Activated CD4-positive, alpha-beta memory T cell treated with anti-CD3 and anti-CD28 coated beads for 36 hours (primary cell): Measurements from ENCODE around the gene LRRC3. TPM values are rescaled to one million over a fixed set of nuclear protein-coding genes. Genes with fewer than 3 reads are reported as not detected.

Experiments
- CTCF ChIA-PET: fragments of 350-600 bp; sonication (Branson Sonifier 250); formaldehyde crosslinking; loops from one replicate; lab custom pipeline; 2021; ENCODE audit warnings: antibody characterized with exemption, inconsistent platforms; lab: Charles Lee
- POLR2A ChIA-PET: fragments of 350-600 bp; sonication (Branson Sonifier 250); formaldehyde crosslinking; loops from one replicate; lab custom pipeline; 2021; ENCODE audit warnings: antibody characterized with exemption; lab: Charles Lee
- DNase-seq: peaks from one replicate; pipeline ENCODE4 v3.0.0-alpha.2; 2020
- H3K27ac Mint-ChIP-seq: one replicate; pipeline ENCODE4 v1.8.0; 2021; ENCODE audit warnings: mixed read lengths
- H3K27me3 Mint-ChIP-seq: one replicate; pipeline ENCODE4 v1.8.0; 2021; ENCODE audit warnings: mixed read lengths
- H3K36me3 Mint-ChIP-seq: one replicate; pipeline ENCODE4 v1.8.0; 2021; ENCODE audit warnings: mixed read lengths
- H3K4me1 Mint-ChIP-seq: one replicate; pipeline ENCODE4 v1.8.0; 2021; ENCODE audit warnings: low read depth, mixed read lengths
- H3K4me3 Mint-ChIP-seq: one replicate; pipeline ENCODE4 v1.8.0; 2021; ENCODE audit warnings: mild to moderate bottlenecking, mixed read lengths
- H3K9me3 Mint-ChIP-seq: one replicate; pipeline ENCODE4 v1.8.0; 2021; ENCODE audit warnings: mixed read lengths
- intact Hi-C: fragments of 100-400 bp; cut with micrococcal nuclease; formaldehyde crosslinking; loops from one replicate; pipeline ENCODE4 v1.15.1; 2023
- total RNA-seq, 2 experiments: library from RNA; stranded (reverse); gene quantifications; one replicate each; pipeline ENCODE4 v1.2.3, GENCODE V29; 2021

LRRC3 gene
- total RNA-seq, 2 experiments from 2014 or later: 2.6 to 2.8 TPM

DNA sequence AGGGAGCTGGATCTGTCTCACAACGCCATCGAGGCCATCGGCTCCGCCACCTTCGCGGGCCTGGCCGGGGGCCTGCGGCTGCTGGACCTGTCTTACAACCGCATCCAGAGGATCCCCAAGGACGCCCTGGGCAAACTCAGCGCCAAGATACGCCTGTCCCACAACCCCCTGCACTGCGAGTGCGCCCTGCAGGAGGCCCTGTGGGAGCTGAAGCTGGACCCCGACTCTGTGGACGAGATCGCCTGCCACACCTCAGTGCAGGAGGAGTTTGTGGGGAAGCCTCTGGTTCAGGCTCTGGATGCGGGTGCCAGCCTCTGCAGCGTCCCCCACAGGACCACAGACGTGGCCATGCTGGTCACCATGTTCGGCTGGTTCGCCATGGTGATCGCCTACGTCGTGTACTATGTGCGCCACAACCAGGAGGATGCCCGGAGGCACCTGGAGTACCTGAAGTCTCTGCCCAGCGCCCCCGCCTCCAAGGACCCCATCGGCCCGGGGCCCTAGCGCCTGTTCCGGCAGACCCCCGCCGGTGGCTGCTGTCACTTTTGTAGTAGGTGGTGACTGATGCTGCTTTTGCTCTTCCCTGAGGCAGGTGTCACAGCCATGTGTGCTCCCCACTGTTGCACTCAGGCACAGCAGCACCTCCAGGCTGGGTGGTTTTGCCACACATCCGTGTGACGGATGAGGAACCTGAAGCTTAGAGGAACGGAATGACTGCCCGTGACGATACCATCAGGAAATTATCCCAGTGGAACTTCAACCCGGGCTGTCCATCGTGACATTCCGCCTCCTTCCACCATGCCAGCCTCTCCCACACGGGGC lies 1.8 kb downstream of the LRRC3 start:
- no peak for DNase-seq
- intact Hi-C loops: loop anchor here (10.0 kb wide), 1 partner anchor 122 kb away; the partner anchor contains the start of gene CFAP410
- Mint-ChIP-seq H3K27ac (no peak overlapping the region), H3K9me3 (peaks cover 12% of the 10 kb centered on the region), H3K36me3 (no peaks in the 10 kb centered on the region), H3K4me3 (peak overlapping the region; percentile 61), H3K27me3 (no peaks in the 10 kb centered on the region), H3K4me1 (no peaks in the 10 kb centered on the region)
- ChIA-PET POLR2A (no interaction called here), CTCF (no interaction called here)

DNA sequence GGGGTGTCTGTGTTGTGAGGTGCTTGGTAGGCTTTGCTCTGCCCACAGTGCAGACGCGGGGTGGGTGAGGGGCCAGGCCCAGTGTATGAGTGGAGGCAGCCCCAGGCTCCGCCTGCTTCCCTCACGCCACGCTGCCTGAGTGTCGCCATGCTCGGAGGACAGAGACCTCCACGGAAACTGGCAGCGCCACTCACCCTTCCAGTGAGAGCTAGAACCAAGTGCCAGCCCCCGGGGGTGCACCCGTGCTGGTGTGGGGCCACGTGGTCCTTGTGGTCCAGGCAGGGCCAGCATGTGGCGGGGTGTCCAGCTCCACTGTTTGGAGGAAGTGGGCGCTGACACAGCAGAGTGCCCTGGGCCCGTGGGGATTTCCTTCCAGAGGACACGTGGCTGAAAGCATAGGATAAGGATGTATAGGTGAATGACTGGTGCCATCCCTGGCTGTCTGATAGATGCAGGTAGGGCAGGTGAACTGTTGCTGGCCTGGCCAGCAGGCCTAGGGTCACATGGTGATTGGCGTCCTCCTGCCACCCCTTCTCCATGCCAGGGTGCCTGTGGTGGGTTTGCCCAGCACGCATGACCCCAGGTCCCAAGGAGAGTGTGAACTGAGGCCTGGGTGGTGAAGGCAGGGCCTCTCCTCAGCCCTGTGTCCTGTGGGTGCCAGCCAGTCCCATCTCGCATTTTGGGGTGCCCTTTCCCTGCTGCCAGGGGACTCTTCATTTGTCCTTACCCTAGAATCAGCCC lies 3.8 kb downstream of the LRRC3 start:
- no peak for DNase-seq
- no peaks in the 10 kb centered on the region for H3K4me1 Mint-ChIP-seq
- H3K27ac Mint-ChIP-seq: no peak overlapping the region
- ChIA-PET POLR2A (no interaction called here), CTCF (no interaction called here)
- H3K36me3 Mint-ChIP-seq: no peaks in the 10 kb centered on the region
- H3K9me3 Mint-ChIP-seq: peaks cover 2% of the 10 kb centered on the region
- no peaks in the 10 kb centered on the region for H3K27me3 Mint-ChIP-seq
- H3K4me3 Mint-ChIP-seq: no peak overlapping the region
- intact Hi-C loops: loop anchor here (10.0 kb wide), 1 partner anchor 124 kb away; the partner anchor contains the start of gene CFAP410

DNA sequence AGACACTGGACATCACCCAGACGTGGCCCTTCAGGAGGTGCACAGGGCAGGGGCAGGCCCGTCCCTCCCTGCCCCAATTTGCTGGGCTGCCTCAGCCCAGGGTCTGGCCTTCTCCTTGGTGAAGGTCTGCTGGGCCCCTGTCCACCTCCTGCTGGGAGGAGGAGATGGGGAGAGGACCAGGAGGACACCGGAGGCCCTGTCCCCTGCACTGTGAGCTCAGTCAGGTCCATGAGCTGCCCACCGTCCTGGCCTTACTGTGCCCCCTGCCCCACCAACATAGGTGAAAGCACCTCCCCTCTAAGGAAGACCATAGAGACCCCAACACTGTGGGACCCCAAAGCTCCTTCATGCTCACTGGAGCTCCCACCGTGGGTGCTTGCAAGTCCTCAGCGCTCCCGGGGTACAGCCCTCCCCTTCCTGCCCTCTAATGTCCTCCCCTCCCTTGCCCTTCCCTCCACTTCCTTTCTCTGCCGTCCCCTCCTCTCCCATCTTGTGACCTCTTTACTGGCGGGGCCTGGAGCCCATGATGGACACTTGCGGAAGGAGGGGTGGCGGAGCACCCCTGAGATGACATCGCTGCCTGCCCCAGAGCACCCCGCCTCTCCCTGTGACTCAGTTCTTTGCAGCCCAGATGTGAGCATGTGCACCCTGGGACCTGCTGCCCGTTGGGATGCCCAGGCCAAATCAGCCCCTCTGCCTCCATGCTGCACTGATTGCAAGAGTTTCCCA lies 4.6 kb downstream of the LRRC3 start:
- no peaks in the 10 kb centered on the region for H3K4me1 Mint-ChIP-seq
- intact Hi-C loops: loop anchor here (10.0 kb wide), 1 partner anchor 125 kb away; the partner anchor contains the start of gene CFAP410
- no peaks in the 10 kb centered on the region for H3K36me3 Mint-ChIP-seq
- CTCF ChIA-PET: no interaction called here
- no peaks in the 10 kb centered on the region for H3K27me3 Mint-ChIP-seq
- no peaks in the 10 kb centered on the region for H3K9me3 Mint-ChIP-seq
- no peak for DNase-seq
- H3K4me3 Mint-ChIP-seq: no peak overlapping the region
- POLR2A ChIA-PET: no interaction called here
- no peak overlapping the region for H3K27ac Mint-ChIP-seq

DNA sequence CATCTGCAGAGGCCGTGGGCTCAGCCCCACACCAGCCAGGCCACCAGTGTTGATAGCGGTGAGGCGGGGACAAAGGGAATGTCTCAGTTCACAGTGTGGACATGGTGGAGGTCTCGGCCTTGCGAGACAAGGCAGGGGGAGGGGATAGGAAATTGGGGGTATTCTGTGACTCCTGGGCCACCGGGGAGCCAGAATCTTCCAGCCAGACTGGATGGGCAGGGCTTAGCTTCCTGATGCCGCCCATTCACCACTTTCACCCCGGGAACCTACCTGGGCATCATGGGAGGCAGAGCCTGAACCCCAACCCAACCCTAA lies 5.1 kb downstream of the LRRC3 start:
- CTCF ChIA-PET: no interaction called here
- Mint-ChIP-seq H3K4me1 (no peaks in the 10 kb centered on the region), H3K9me3 (no peaks in the 10 kb centered on the region), H3K4me3 (no peak overlapping the region), H3K27me3 (no peaks in the 10 kb centered on the region), H3K27ac (no peak overlapping the region), H3K36me3 (no peaks in the 10 kb centered on the region)
- intact Hi-C loops: no loop called here
- POLR2A ChIA-PET: no interaction called here
- DNase-seq: no peak

DNA sequence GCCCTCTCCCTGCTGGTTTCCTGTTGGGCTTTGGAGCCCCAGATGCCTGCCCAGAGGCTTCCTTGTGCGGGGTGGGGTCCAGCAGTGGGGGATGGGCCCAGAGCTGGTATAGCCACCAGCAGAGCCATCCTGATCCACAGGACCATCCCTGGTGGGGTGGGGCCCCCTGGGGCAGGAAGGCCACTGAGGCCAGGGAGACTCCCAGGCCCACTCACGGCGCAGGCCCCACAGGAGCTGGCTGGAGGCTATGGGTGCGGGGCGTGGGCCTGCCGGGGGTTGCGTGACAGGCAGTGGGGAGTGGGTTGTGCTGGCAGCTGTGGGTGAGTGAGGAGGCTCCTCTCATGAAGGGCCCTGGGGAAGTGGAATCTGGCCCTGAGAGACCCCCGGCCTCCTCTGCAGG lies 5.7 kb downstream of the LRRC3 start:
- Mint-ChIP-seq H3K36me3 (no peaks in the 10 kb centered on the region), H3K4me3 (no peak overlapping the region), H3K9me3 (no peaks in the 10 kb centered on the region), H3K4me1 (no peaks in the 10 kb centered on the region), H3K27ac (no peak overlapping the region), H3K27me3 (no peaks in the 10 kb centered on the region)
- ChIA-PET CTCF (no interaction called here), POLR2A (no interaction called here)
- DNase-seq: no peak
- intact Hi-C loops: no loop called here

DNA sequence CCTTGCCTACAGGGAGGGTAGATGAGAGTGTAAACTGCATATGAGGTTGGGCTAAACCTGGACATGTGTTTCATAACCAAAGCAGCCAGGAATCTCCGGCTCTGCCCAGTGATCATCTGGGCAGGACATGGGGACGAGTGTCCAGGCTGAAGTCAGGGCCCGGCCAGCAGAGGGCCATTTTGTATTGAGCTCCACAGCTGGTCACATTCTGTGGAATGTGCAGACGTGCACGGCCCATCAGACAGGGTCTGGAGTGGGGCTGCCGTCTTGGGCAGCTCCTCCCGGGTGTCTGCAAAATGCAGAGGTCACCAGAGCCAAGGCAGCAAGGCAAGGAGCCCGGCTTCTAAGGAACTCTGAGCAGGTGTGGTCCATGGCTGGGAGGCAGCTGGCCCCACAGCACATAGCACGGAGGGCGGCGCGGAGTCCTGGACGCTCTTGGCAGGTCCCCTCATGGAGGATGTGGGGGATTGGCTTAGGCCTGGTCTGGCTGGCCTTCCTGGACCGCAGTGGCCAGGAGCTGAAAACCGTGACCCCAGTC lies 6.2 kb downstream of the LRRC3 start:
- H3K4me3 Mint-ChIP-seq: no peak overlapping the region
- no peak for DNase-seq
- H3K27ac Mint-ChIP-seq: no peak overlapping the region
- H3K4me1 Mint-ChIP-seq: no peaks in the 10 kb centered on the region
- POLR2A ChIA-PET: no interaction called here
- H3K9me3 Mint-ChIP-seq: no peaks in the 10 kb centered on the region
- H3K36me3 Mint-ChIP-seq: no peaks in the 10 kb centered on the region
- no peaks in the 10 kb centered on the region for H3K27me3 Mint-ChIP-seq
- CTCF ChIA-PET: no interaction called here
- intact Hi-C loops: no loop called here

DNA sequence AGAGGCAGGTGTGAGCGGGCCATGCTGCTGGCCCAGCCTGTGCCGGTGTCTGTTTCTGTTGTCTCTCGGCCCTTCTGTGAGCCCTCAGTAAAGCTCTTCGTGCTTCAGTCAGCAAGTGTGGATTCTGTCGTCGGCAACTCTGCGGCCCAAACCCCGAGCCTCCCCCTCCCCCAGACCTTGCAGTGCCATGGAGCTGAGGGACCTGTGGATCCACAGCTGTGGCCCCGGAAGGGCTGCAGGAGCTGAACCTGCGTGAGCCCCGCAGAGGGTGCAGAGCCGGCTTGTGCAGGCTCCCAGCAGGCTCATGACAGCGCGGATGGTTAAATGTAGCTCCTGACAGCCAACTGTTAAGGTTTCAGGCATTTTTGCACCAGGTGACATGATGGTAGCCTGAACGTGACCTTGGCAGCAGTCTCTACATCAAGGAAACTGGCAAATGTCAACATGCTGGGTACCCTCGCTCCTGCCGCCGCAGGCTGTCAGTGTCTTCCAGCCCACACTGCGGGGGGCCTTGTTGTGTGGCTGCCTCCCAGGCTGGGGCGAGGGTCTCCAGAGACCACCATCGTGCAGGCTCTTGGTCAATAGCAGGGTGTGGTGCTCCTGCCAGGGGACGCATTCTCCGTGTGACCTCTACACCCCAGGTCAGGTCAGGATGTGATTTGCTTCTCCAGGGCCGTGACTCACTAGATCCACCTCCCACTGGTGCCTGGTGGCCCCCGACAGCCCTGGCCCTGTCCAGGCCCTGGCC lies 7.0 kb downstream of the LRRC3 start:
- no peaks in the 10 kb centered on the region for H3K36me3 Mint-ChIP-seq
- no peak for DNase-seq
- ChIA-PET CTCF (no interaction called here), POLR2A (no interaction called here)
- no peaks in the 10 kb centered on the region for H3K9me3 Mint-ChIP-seq
- H3K27me3 Mint-ChIP-seq: no peaks in the 10 kb centered on the region
- no peaks in the 10 kb centered on the region for H3K4me1 Mint-ChIP-seq
- intact Hi-C loops: no loop called here
- no peak overlapping the region for H3K4me3 Mint-ChIP-seq
- no peak overlapping the region for H3K27ac Mint-ChIP-seq

DNA sequence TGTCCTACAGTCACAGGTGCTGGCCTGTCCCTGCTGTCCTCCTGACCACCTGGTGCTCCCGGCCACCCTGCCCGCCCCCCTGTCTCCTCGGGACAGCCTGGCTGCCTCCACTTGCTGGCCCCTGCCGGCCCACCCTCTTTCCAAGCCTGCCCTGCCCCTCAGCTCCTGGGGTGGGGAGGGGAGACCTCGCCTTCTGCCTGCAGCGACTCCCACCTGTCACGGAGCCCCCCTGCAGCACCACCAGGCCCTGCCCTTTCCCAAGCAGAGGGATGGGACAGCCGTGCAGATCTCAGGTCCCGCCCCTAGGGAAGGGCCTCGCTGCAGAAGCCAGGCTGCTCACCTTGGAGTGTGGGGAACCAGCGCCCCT lies 7.5 kb downstream of the LRRC3 start:
- no peak for DNase-seq
- no peak overlapping the region for H3K4me3 Mint-ChIP-seq
- H3K27ac Mint-ChIP-seq: no peak overlapping the region
- POLR2A ChIA-PET: no interaction called here
- intact Hi-C loops: no loop called here
- CTCF ChIA-PET: no interaction called here
- no peaks in the 10 kb centered on the region for H3K4me1 Mint-ChIP-seq
- no peaks in the 10 kb centered on the region for H3K36me3 Mint-ChIP-seq
- H3K9me3 Mint-ChIP-seq: no peaks in the 10 kb centered on the region
- no peaks in the 10 kb centered on the region for H3K27me3 Mint-ChIP-seq

DNA sequence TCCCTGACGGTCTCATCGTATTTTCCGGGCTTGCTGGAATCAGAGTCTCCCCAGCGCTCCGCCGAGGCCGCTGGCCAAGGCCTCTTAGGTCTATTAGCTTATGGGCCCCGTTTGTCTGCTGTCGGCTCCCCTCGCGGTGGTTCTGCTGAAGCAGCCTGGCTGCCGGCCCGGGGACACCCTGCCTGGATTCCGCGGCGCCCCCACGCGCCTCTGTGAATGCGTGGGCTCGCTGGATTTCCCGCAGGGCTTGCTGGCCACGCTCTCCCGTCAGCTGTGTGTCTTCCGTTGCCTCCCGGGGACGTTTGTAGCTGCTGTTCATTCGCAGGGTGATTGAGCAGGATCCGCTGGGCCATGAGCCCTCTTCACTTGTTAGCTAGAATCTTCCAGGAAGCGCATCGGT lies 8.4 kb downstream of the LRRC3 start:
- no peak overlapping the region for H3K4me3 Mint-ChIP-seq
- no peaks in the 10 kb centered on the region for H3K27me3 Mint-ChIP-seq
- DNase-seq: no peak
- ChIA-PET POLR2A (no interaction called here), CTCF (no interaction called here)
- no peaks in the 10 kb centered on the region for H3K4me1 Mint-ChIP-seq
- intact Hi-C loops: no loop called here
- no peaks in the 10 kb centered on the region for H3K9me3 Mint-ChIP-seq
- H3K36me3 Mint-ChIP-seq: no peaks in the 10 kb centered on the region
- H3K27ac Mint-ChIP-seq: no peak overlapping the region

DNA sequence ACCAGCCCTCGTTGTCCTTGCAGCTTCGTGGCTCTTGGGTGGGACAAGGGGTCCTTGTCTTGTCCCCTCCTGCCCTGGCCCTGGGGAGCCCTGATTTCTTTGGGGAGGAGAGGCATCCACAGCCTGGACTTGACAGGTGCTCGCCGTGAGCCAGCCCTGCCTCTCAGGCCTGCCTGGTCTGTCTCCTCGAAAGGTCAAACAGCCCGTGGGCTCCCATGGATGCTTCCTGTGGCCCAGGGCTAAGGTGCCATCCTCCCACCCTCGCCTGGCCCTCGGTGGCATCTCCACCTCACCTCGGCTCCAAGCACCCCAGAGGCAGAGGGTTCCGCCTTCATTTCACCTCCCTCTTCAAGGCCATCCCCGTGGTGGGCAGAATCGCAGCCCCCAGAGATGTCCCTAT lies 9.0 kb downstream of the LRRC3 start:
- Mint-ChIP-seq H3K9me3 (no peaks in the 10 kb centered on the region), H3K4me1 (no peaks in the 10 kb centered on the region), H3K36me3 (no peaks in the 10 kb centered on the region), H3K27ac (no peak overlapping the region), H3K4me3 (no peak overlapping the region), H3K27me3 (no peaks in the 10 kb centered on the region)
- ChIA-PET POLR2A (no interaction called here), CTCF (no interaction called here)
- intact Hi-C loops: no loop called here
- DNase-seq: no peak

DNA sequence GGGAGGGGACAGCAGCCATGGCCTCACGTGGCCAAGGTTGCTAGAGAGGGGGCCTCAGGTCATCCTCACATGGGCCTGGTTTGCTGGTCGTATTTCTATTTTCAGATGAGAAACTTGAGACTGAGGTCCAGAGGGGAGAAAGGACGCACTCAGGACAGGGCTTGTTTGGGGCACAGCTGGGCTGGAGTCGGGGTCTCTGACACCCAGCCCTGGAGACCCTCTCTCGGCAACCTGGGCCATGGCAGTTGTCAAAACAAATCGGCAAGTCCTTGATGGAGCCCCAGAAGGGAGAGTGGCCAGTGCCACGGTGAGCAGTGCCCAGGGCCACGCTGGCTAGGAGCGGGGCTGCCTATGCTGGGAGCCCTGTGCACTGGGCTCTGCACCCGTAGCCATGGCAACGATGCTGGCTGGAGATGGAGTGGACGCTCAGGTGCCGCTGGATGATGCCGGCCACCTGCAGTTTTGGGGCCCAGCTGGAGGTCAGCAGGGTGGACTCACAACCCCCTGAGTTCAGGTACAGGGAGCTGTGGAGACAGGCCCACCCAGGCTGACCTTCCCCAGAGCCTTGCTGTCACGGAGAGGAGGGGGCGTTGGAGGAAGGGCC lies 11.1 kb downstream of the LRRC3 start:
- no peak for DNase-seq
- Mint-ChIP-seq H3K27me3 (no peaks in the 10 kb centered on the region), H3K27ac (no peak overlapping the region), H3K4me1 (no peaks in the 10 kb centered on the region), H3K9me3 (no peaks in the 10 kb centered on the region), H3K36me3 (no peaks in the 10 kb centered on the region), H3K4me3 (no peak overlapping the region)
- ChIA-PET CTCF (no interaction called here), POLR2A (no interaction called here)
- intact Hi-C loops: no loop called here
